Measurements from ENCODE around the gene FRMD5. TPM values are rescaled to one million over a fixed set of nuclear protein-coding genes. Genes with fewer than 3 reads are reported as not detected.

The FRMD5 gene
- total RNA-seq, 1 experiment from 2014 or later, result 3.9 TPM

DNA sequence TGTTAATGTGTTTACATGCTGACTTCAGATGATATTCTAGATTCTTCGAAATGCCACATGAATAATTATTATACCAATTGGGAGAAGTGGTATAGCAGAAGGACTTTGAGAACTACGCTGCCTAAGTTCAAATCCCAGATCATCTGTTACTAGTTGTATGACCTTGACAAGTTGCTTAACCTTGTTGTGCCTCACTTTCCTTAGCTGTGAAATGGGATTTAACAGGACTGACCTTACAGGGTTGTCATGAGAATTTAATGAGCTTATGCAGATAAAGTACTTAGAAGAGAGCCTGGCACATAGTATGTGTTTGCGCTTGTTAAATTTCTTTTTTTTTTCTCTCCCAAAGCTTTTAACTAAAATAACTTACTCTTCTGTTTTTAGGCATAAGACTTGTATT, 343.8 kb downstream of the FRMD5 start:
- Histone ChIP-seq H3K18ac (ENCODE audit: insufficient read length, low read depth, low read length) (no peak overlapping the region), H4K91ac (ENCODE audit: insufficient read length, low read depth, low read length) (no peak overlapping the region), H3K23me2 (ENCODE audit: insufficient read length, low read depth, low read length, poor library complexity, severe bottlenecking) (no peaks in the 10 kb centered on the region), H2BK12ac (ENCODE audit: insufficient read length, low read depth, low read length) (no peak overlapping the region), H3K27ac (ENCODE audit: insufficient read length, low read depth, low read length) (no peak overlapping the region), H3K56ac (ENCODE audit: insufficient read length, low read depth, low read length) (no peak overlapping the region), H3K23ac (ENCODE audit: insufficient read length, low read depth, low read length) (no peak overlapping the region), H2BK5ac (ENCODE audit: insufficient read length, low read length) (no peak overlapping the region), H2BK20ac (ENCODE audit: low read depth, low read length, poor library complexity, severe bottlenecking) (no peak overlapping the region), H4K5ac (ENCODE audit: insufficient read length, low read depth, low read length) (no peak overlapping the region), H3K9me3 (ENCODE audit: control insufficient read depth, low read depth, low read length) (no peaks in the 10 kb centered on the region), H3K27me3 (ENCODE audit: insufficient read depth, low read length) (no peaks in the 10 kb centered on the region), H3K79me1 (ENCODE audit: insufficient read depth, low read depth, low read length, poor library complexity, severe bottlenecking) (no peaks in the 10 kb centered on the region), H3K4ac (ENCODE audit: low read depth, low read length) (no peak overlapping the region), H3K9ac (ENCODE audit: extremely low read depth, insufficient read length, low read length) (no peak overlapping the region), H2BK15ac (ENCODE audit: low read depth, low read length) (no peak overlapping the region), H3K4me2 (ENCODE audit: insufficient read depth, insufficient read length, low read length) (no peak overlapping the region), H3K79me2 (ENCODE audit: insufficient read depth, low read length) (no peaks in the 10 kb centered on the region), H3K14ac (ENCODE audit: insufficient read depth, low read length) (no peak overlapping the region), H3K4me1 (ENCODE audit: insufficient read depth, low read length) (no peaks in the 10 kb centered on the region), H2AFZ (ENCODE audit: low read length) (no peak overlapping the region), H4K8ac (replicated peaks; ENCODE audit: insufficient read length, low read depth, low read length) (no peak overlapping the region), H3T11ph (ENCODE audit: low read length) (no peak overlapping the region), H4K20me1 (ENCODE audit: control insufficient read depth, insufficient read depth, insufficient read length) (no peaks in the 10 kb centered on the region), H2BK120ac (ENCODE audit: low read depth, low read length, poor library complexity, severe bottlenecking) (no peak overlapping the region), H2AK5ac (ENCODE audit: insufficient read length, low read length) (no peak overlapping the region)
- H3K9me3 Mint-ChIP-seq, result no peaks in the 10 kb centered on the region
- no peaks in the 10 kb centered on the region for H3K27me3 Mint-ChIP-seq (ENCODE audit: low read depth)
- WGBS (ENCODE audit: extremely low coverage, insufficient read length, low lambda C conversion rate), result no CpG with 5 or more reads among the region's 3 CpGs
- TF ChIP-seq, protein P1, sequence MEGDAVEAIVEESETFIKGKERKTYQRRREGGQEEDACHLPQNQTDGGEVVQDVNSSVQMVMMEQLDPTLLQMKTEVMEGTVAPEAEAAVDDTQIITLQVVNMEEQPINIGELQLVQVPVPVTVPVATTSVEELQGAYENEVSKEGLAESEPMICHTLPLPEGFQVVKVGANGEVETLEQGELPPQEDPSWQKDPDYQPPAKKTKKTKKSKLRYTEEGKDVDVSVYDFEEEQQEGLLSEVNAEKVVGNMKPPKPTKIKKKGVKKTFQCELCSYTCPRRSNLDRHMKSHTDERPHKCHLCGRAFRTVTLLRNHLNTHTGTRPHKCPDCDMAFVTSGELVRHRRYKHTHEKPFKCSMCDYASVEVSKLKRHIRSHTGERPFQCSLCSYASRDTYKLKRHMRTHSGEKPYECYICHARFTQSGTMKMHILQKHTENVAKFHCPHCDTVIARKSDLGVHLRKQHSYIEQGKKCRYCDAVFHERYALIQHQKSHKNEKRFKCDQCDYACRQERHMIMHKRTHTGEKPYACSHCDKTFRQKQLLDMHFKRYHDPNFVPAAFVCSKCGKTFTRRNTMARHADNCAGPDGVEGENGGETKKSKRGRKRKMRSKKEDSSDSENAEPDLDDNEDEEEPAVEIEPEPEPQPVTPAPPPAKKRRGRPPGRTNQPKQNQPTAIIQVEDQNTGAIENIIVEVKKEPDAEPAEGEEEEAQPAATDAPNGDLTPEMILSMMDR (conservative IDR thresholded peaks at IDR 0.05), result no peak
- H3K36me3 Mint-ChIP-seq (ENCODE audit: insufficient read depth in 1 of 3, low read depth in 3 of 3), result peaks cover 14 to 47% (median 44%) of the 10 kb centered on the region in 3 experiments; a peak in 6 of 7 replicates
- DNase-seq, result no peak
- H3K4me1 Mint-ChIP-seq, result no peaks in the 10 kb centered on the region
- H3K4me3 Mint-ChIP-seq, result no peak overlapping the region
- no peak overlapping the region for H3K27ac Mint-ChIP-seq
